IPS-20b (cell line): ENCODE measurements around the gene NTN1.

ENCODE experiments used
- H3K27ac ChIP-seq: one replicate; pipeline ENCODE4 v1.5.1; 2013; ENCODE audit warnings: low read length
- H3K27me3 ChIP-seq: 2 replicates; pipeline ENCODE4 v1.6.1; 2013; ENCODE audit warnings: mild to moderate bottlenecking, low read length, inconsistent platforms; ENCODE audit not compliant: insufficient read depth
- H3K36me3 ChIP-seq: 2 replicates; pipeline ENCODE4 v1.6.1; 2013; ENCODE audit warnings: low read depth, mild to moderate bottlenecking, inconsistent platforms, low read length, moderate library complexity; ENCODE audit not compliant: insufficient read depth
- H3K4me1 ChIP-seq: 2 replicates; pipeline ENCODE4 v1.6.1; 2013; ENCODE audit warnings: mild to moderate bottlenecking, control low read depth, inconsistent platforms, low read length, moderate library complexity; ENCODE audit not compliant: insufficient read depth
- H3K4me3 ChIP-seq: 2 replicates; pipeline ENCODE4 v1.5.1; 2013; ENCODE audit warnings: mild to moderate bottlenecking, low read length, inconsistent platforms
- H3K9ac ChIP-seq: 2 replicates; pipeline ENCODE4 v1.6.1; 2013; ENCODE audit warnings: low read depth, mild to moderate bottlenecking, inconsistent platforms, low read length, moderate library complexity
- H3K9me3 ChIP-seq: 2 replicates; pipeline ENCODE4 v1.6.1; 2013; ENCODE audit warnings: mild to moderate bottlenecking, low read depth, low read length, inconsistent platforms; ENCODE audit not compliant: insufficient read depth

Gene NTN1

GRCh38 chr17:9026741-9027140 is 5.4 kb downstream of the NTN1 start:
- Histone ChIP-seq H3K4me1 (peaks cover 19% of the 10 kb centered on the region), H3K9me3 (no peaks in the 10 kb centered on the region), H3K27ac (no peak overlapping the region), H3K27me3 (peaks cover 85% of the 10 kb centered on the region), H3K4me3 (no peak overlapping the region), H3K9ac (no peak overlapping the region), H3K36me3 (no peaks in the 10 kb centered on the region)

- Histone ChIP-seq H3K4me3 (no peak overlapping the region), H3K27me3 (peaks cover 69% of the 10 kb centered on the region), H3K9me3 (no peaks in the 10 kb centered on the region), H3K9ac (no peak overlapping the region), H3K36me3 (no peaks in the 10 kb centered on the region), H3K27ac (no peak overlapping the region), H3K4me1 (peaks cover 19% of the 10 kb centered on the region)
Measured at GRCh38 chr17:9028202-9028987, 7.1 kb downstream of the NTN1 start.

- Histone ChIP-seq H3K4me1 (peaks cover 19% of the 10 kb centered on the region), H3K27me3 (peaks cover 62% of the 10 kb centered on the region), H3K9me3 (no peaks in the 10 kb centered on the region), H3K9ac (no peak overlapping the region), H3K4me3 (no peak overlapping the region), H3K36me3 (no peaks in the 10 kb centered on the region), H3K27ac (no peak overlapping the region)
Measured at GRCh38 chr17:9028988-9029570, 7.8 kb downstream of the NTN1 start.

GRCh38 chr17:9032151-9032550 is 10.8 kb downstream of the NTN1 start:
- H3K4me3 ChIP-seq: no peak overlapping the region
- peaks cover 7% of the 10 kb centered on the region for H3K4me1 ChIP-seq
- H3K36me3 ChIP-seq: no peaks in the 10 kb centered on the region
- H3K9me3 ChIP-seq: no peaks in the 10 kb centered on the region
- peaks cover 31% of the 10 kb centered on the region for H3K27me3 ChIP-seq
- no peak overlapping the region for H3K9ac ChIP-seq
- no peak overlapping the region for H3K27ac ChIP-seq

- Histone ChIP-seq H3K9ac (no peak overlapping the region), H3K36me3 (no peaks in the 10 kb centered on the region), H3K4me3 (no peak overlapping the region), H3K27ac (no peak overlapping the region), H3K4me1 (peaks cover 7% of the 10 kb centered on the region), H3K27me3 (peaks cover 27% of the 10 kb centered on the region), H3K9me3 (no peaks in the 10 kb centered on the region)
Measured at GRCh38 chr17:9032583-9032982, 11.3 kb downstream of the NTN1 start.

- H3K36me3 ChIP-seq: no peaks in the 10 kb centered on the region
- peaks cover 2% of the 10 kb centered on the region; the same call in 1 of the 2 replicates for H3K9me3 ChIP-seq
- H3K9ac ChIP-seq: no peak overlapping the region
- H3K27me3 ChIP-seq: peaks cover under 1% of the 10 kb centered on the region; the same call in 1 of the 2 replicates
- no peak overlapping the region for H3K4me3 ChIP-seq
- no peaks in the 10 kb centered on the region for H3K4me1 ChIP-seq
- no peak overlapping the region for H3K27ac ChIP-seq
Measured at GRCh38 chr17:9035249-9035648, 13.9 kb downstream of the NTN1 start.

- no peak overlapping the region for H3K27ac ChIP-seq
- peaks cover 7% of the 10 kb centered on the region; the same call in 1 of the 2 replicates for H3K9me3 ChIP-seq
- no peak overlapping the region for H3K9ac ChIP-seq
- H3K36me3 ChIP-seq: no peaks in the 10 kb centered on the region
- H3K4me1 ChIP-seq: no peaks in the 10 kb centered on the region
- no peak overlapping the region for H3K4me3 ChIP-seq
- no peaks in the 10 kb centered on the region for H3K27me3 ChIP-seq
Measured at GRCh38 chr17:9036336-9036735, 15.0 kb downstream of the NTN1 start.

GRCh38 chr17:9037736-9038135 is 16.4 kb downstream of the NTN1 start:
- Histone ChIP-seq H3K27ac (no peak overlapping the region), H3K9ac (no peak overlapping the region), H3K9me3 (peaks cover 7% of the 10 kb centered on the region; the same call in 1 of the 2 replicates), H3K4me3 (no peak overlapping the region), H3K4me1 (no peaks in the 10 kb centered on the region), H3K27me3 (no peaks in the 10 kb centered on the region), H3K36me3 (no peaks in the 10 kb centered on the region)

- H3K4me3 ChIP-seq: no peak overlapping the region
- no peaks in the 10 kb centered on the region for H3K36me3 ChIP-seq
Measured at GRCh38 chr17:9038380-9038779, 17.1 kb downstream of the NTN1 start.

GRCh38 chr17:9044772-9045463 is 23.6 kb downstream of the NTN1 start:
- Histone ChIP-seq H3K4me1 (0 out of 2 replicates have a peak, but pooled peaks cover 3% of the 10 kb centered on the region), H3K9me3 (peaks cover 5% of the 10 kb centered on the region; the same call in 1 of the 2 replicates), H3K27me3 (no peaks in the 10 kb centered on the region), H3K9ac (no peak overlapping the region), H3K4me3 (no peak overlapping the region), H3K36me3 (no peaks in the 10 kb centered on the region), H3K27ac (no peak overlapping the region)

More at GRCh38 chr17:9038380-9038779, 17.1 kb downstream of the NTN1 start:
- Histone ChIP-seq H3K9ac (no peak overlapping the region), H3K4me1 (no peaks in the 10 kb centered on the region), H3K9me3 (peaks cover 7% of the 10 kb centered on the region; the same call in 1 of the 2 replicates), H3K27ac (no peak overlapping the region), H3K27me3 (no peaks in the 10 kb centered on the region)

GRCh38 chr17:9050801-9051401 is 29.6 kb downstream of the NTN1 start:
- Histone ChIP-seq H3K36me3 (no peaks in the 10 kb centered on the region), H3K4me1 (peaks cover 24% of the 10 kb centered on the region), H3K9ac (no peak overlapping the region), H3K27me3 (peaks cover 48% of the 10 kb centered on the region), H3K9me3 (no peaks in the 10 kb centered on the region; the same call in 1 of the 2 replicates), H3K27ac (no peak overlapping the region), H3K4me3 (no peak overlapping the region)
